GM12878 (cell line): ENCODE results near the gene AGBL4. TPM values are rescaled to one million over a fixed set of nuclear protein-coding genes. Genes with fewer than 3 reads are reported as not detected.

Experiments
- ATAC-seq: fragments of 200-7000 bp; cut with Tn5 transposase; 3 replicates; pipeline ENCODE4 v1.9.1; 2020; ENCODE audit warnings: mild to moderate bottlenecking, moderate library complexity
- BruUV-seq: library from RNA; stranded (reverse); fragments of 400-500 nt; replicated peaks from 2 replicates; lab custom pipeline; 2021; lab: Mats Ljungman, UMichigan
- CTCF ChIA-PET: fragments of 300-600 bp; sonication (Branson Sonifier 250); formaldehyde crosslinking; extraction: SDS; loops from one replicate; lab custom pipeline; 2021; ENCODE audit warnings: inconsistent platforms; lab: Yijun Ruan, JAX
- POLR2A ChIA-PET: fragments of 350-600 bp; formaldehyde crosslinking; extraction: SDS; loops from one replicate; lab custom pipeline; 2021; ENCODE audit warnings: inconsistent platforms; lab: Charles Lee
- RAD21 ChIA-PET: fragments of 300-600 bp; sonication (Branson Sonifier 250); formaldehyde crosslinking; loops from one replicate; lab custom pipeline; 2023; ENCODE audit warnings: antibody characterized with exemption; ENCODE audit not compliant: unreplicated experiment; lab: Charles Lee
- SMC1A ChIA-PET: fragments of 300-600 bp; sonication (Branson Sonifier 250); formaldehyde crosslinking; loops from one replicate; lab custom pipeline; 2023; ENCODE audit not compliant: unreplicated experiment, uncharacterized antibody; lab: Charles Lee
- DNase-seq: peaks from one replicate; pipeline ENCODE4 v3.0.0-alpha.2; 2011; ENCODE audit warnings: low read depth, low spot score
- FAIRE-seq: peaks from 3 replicates; lab custom pipeline; 2011; peaks lifted over from hg19 to GRCh38; lab: Jason Lieb, UNC
- H2AFZ ChIP-seq: 2 replicates; pipeline ENCODE4 v1.6.0; 2011; ENCODE audit warnings: low read depth, low read length, control low read depth; ENCODE audit not compliant: control insufficient read depth
- H3K27ac ChIP-seq: 2 replicates; pipeline ENCODE4 v1.5.1; 2011; ENCODE audit warnings: control low read depth; ENCODE audit not compliant: control insufficient read depth, insufficient read depth
- H3K27me3 ChIP-seq, 2 experiments: replicated peaks in 1 of 2; 2 replicates each; pipeline versions ENCODE4 v1.6.0 to v1.6.1; 2011; ENCODE audit warnings: low read length in 1 of 2; ENCODE audit not compliant: control insufficient read depth in 2 of 2, insufficient read depth in 2 of 2
- H3K36me3 ChIP-seq, 2 experiments: 2 replicates each; pipeline ENCODE4 v1.5.1; 2011; ENCODE audit warnings: low read length in 1 of 2; ENCODE audit not compliant: control insufficient read depth in 2 of 2, insufficient read depth in 2 of 2
- H3K4me1 ChIP-seq: 2 replicates; pipeline ENCODE4 v1.6.1; 2011; ENCODE audit warnings: mild to moderate bottlenecking, low read length, moderate library complexity, mixed read lengths; ENCODE audit not compliant: control insufficient read depth, insufficient read depth
- H3K4me2 ChIP-seq: 2 replicates; pipeline ENCODE4 v1.6.0; 2011; ENCODE audit warnings: control low read depth; ENCODE audit not compliant: control insufficient read depth, insufficient read depth
- H3K4me3 ChIP-seq: fragments of 200-600 bp; sonication (generic); 2 replicates; pipeline ENCODE4 v1.5.1; 2016
- H3K79me2 ChIP-seq: 2 replicates; pipeline ENCODE4 v1.6.0; 2011; ENCODE audit warnings: low read length; ENCODE audit not compliant: control insufficient read depth, insufficient read depth
- H3K9ac ChIP-seq: 2 replicates; pipeline ENCODE4 v1.8.0; 2011; ENCODE audit warnings: low read length, control low read depth, mixed read lengths; ENCODE audit not compliant: control insufficient read depth, insufficient read depth
- H3K9me3 ChIP-seq: replicated peaks from 3 replicates; pipeline ENCODE4 v1.5.1; 2011; ENCODE audit warnings: mild to moderate bottlenecking, low read length; ENCODE audit not compliant: control insufficient read depth, insufficient read depth
- H4K20me1 ChIP-seq: 2 replicates; pipeline ENCODE4 v1.6.0; 2011; ENCODE audit not compliant: control insufficient read depth, insufficient read depth
- CBX3 ChIP-seq: fragments of 200-600 bp; sonication (generic); IDR thresholded peaks from 2 replicates; pipeline ENCODE4 v1.6.1; 2016; ENCODE audit warnings: low read depth, borderline replicate concordance
- E4F1 ChIP-seq: fragments of 450-650 bp; IDR thresholded peaks from 2 replicates; pipeline ENCODE4 v1.6.1; 2018; ENCODE audit warnings: borderline replicate concordance, mild to moderate bottlenecking; ENCODE audit not compliant: partially characterized antibody
- RBBP5 ChIP-seq: fragments of 200-600 bp; sonication (generic); conservative IDR thresholded peaks from 2 replicates; pipeline ENCODE4 v1.6.1; 2016
- SREBF2 ChIP-seq: IDR thresholded peaks from 2 replicates; pipeline ENCODE4 v1.6.1; 2012; ENCODE audit warnings: mild to moderate bottlenecking, low read length
- USF2 ChIP-seq: IDR thresholded peaks from 2 replicates; pipeline ENCODE4 v1.6.1; 2011; ENCODE audit warnings: low read depth, low read length, improper control_type of control experiment, borderline replicate concordance
- ZNF217 ChIP-seq: fragments of 450-650 bp; IDR thresholded peaks from 2 replicates; pipeline ENCODE4 v1.6.1; 2017; ENCODE audit warnings: antibody characterized with exemption, mild to moderate bottlenecking
- WGBS: methylation state at CpG from one replicate; pipeline ENCODE4 v1.1.6; 2016; ENCODE audit warnings: low lambda C conversion rate; ENCODE audit not compliant: insufficient replicate concordance, insufficient coverage; ENCODE audit errors: missing lambda C conversion rate; 5-methylcytosine and 5-hydroxymethylcytosine counted together
- in situ Hi-C: fragments of 300-500 bp; cut with MboI; formaldehyde crosslinking; loops from 9 replicates; pipeline ENCODE4 v1.14.3; 2018; ENCODE audit warnings: mixed read lengths
- intact Hi-C: fragments of 100-400 bp; cut with micrococcal nuclease; formaldehyde crosslinking; loops from one replicate; pipeline ENCODE4 v1.14.2; 2022; ENCODE audit not compliant: unreplicated experiment
- polyA plus RNA-seq, 11 experiments: library from polyadenylated mRNA; depleted of rRNA in 4 of 11; unstranded in 6 of 11; stranded (reverse) in 5 of 11; fragments of >200 nt; fragmentation: Nextera tagmentation in 4 of 11; fragmentation: Illumina TruSeq in 1 of 11; extraction: Ambion mirVana in 4 of 11; extraction: Trizol in 1 of 11; gene quantifications; 1 replicate in 1 of 11; 2 replicates in 10 of 11; pipeline versions ENCODE4 v1.2.1 to v1.2.3, GENCODE V29; 2011 to 2016; ENCODE audit warnings: inconsistent platforms in 2 of 11, missing spikeins in 2 of 11, low read depth in 1 of 11
- total RNA-seq, 4 experiments: library from RNA; depleted of rRNA in 3 of 4; stranded (reverse); fragments of >200 nt in 3 of 4; fragmentation: Illumina TruSeq in 1 of 4; extraction: Trizol in 1 of 4; gene quantifications; 2 replicates each; pipeline versions ENCODE4 v1.2.1 to v1.2.3, GENCODE V29; 2013 to 2021

Gene AGBL4
- total and polyA plus RNA-seq, 10 of the 15 experiments (the other 5 are each of a cell fraction or from before 2014, with no cell fraction given), result 0.31 TPM; not detected in 9

- TF ChIP-seq USF2 (no peak), SREBF2 (no peak)
Measured at GRCh38 chr1:48823168-48823567, 1200.6 kb downstream of the AGBL4 start (continued).

- Histone ChIP-seq H3K4me3 (no peak overlapping the region), H2AFZ (no peak overlapping the region), H3K9ac (no peak overlapping the region), H4K20me1 (no peaks in the 10 kb centered on the region), H3K36me3 (no peaks in the 10 kb centered on the region), H3K9me3 (no peaks in the 10 kb centered on the region), H3K27ac (no peak overlapping the region), H3K79me2 (no peaks in the 10 kb centered on the region), H3K4me1 (no peaks in the 10 kb centered on the region), H3K4me2 (no peak overlapping the region), H3K27me3 (no peaks in the 10 kb centered on the region)
- ChIA-PET SMC1A (no interaction called here), POLR2A (no interaction called here), CTCF (no interaction called here), RAD21 (no interaction called here)
- intact Hi-C loops (no loop called here), in situ Hi-C loops (no loop called here)
- BruUV-seq, result no TSS peak
- FAIRE-seq (no peak), DNase-seq (no peak), ATAC-seq (no peak)
- TF ChIP-seq RBBP5, result no peak
- TF ChIP-seq CBX3, result no peak
- TF ChIP-seq ZNF217, result no peak
- TF ChIP-seq E4F1, result no peak
- 66% methylated on average over 3 of the region's 3 CpGs for WGBS
Measured at GRCh38 chr1:48820491-48820890, 1203.3 kb downstream of the AGBL4 start.
